HepG2 (cell line): ENCODE data around the gene DTYMK. TPM values are rescaled to one million over a fixed set of nuclear protein-coding genes. Genes with fewer than 3 reads are reported as not detected.
A peak's percentile ranks its signal among the peaks of the same experiment; 100 is the strongest.

Experiments used
- MEIS1 ChIP-seq: sonication (generic); formaldehyde crosslinking; IDR thresholded peaks from 2 replicates; pipeline ENCODE4 v1.9.0; 2021; ENCODE audit warnings: mild to moderate bottlenecking, missing genetic modification reagents, moderate library complexity, borderline replicate concordance
- RARA ChIP-seq: IDR thresholded peaks from 2 replicates; pipeline ENCODE4 v1.6.1; 2016; ENCODE audit warnings: missing genetic modification reagents, missing compliant biosample characterization
- SMC3 ChIP-seq: IDR thresholded peaks from 2 replicates; pipeline ENCODE4 v1.6.1; 2011; ENCODE audit warnings: low read length, improper control_type of control experiment
- TBL1XR1 ChIP-seq: fragments of 150-350 bp; IDR thresholded peaks from 2 replicates; pipeline ENCODE4 v1.6.1; 2014; ENCODE audit warnings: borderline replicate concordance, low read length; ENCODE audit not compliant: partially characterized antibody
- ZBTB20 ChIP-seq: sonication (generic); formaldehyde crosslinking; IDR thresholded peaks from 2 replicates; pipeline ENCODE4 v1.8.1; 2023; ENCODE audit warnings: missing genetic modification reagents, low read depth, mild to moderate bottlenecking, borderline replicate concordance
- ZBTB40 ChIP-seq, 2 experiments: fragments of 450-650 bp in 1 of 2; sonication (generic) in 1 of 2; formaldehyde crosslinking in 1 of 2; IDR thresholded peaks; 2 replicates each; pipeline versions ENCODE4 v1.6.1 to v1.8.0; 2016 to 2022; ENCODE audit warnings: antibody characterized with exemption in 1 of 2, mild to moderate bottlenecking in 1 of 2, missing genetic modification reagents in 1 of 2
- ZNF275 ChIP-seq: sonication (generic); formaldehyde crosslinking; IDR thresholded peaks from 2 replicates; pipeline ENCODE4 v1.8.0; 2022; ENCODE audit warnings: missing genetic modification reagents, mild to moderate bottlenecking, inconsistent platforms, borderline replicate concordance
- polyA plus RNA-seq, 8 experiments: library from polyadenylated mRNA; depleted of rRNA in 3 of 8; stranded (reverse) in 7 of 8; unstranded in 1 of 8; fragments of >200 nt; fragmentation: Illumina TruSeq in 4 of 8; extraction: Trizol in 4 of 8; gene quantifications; 2 replicates each; pipeline versions ENCODE4 v1.2.1 to v1.2.3, GENCODE V29; 2011 to 2016; ENCODE audit warnings: low read depth in 4 of 8, missing spikeins in 1 of 8, mixed read lengths in 1 of 8; ENCODE audit not compliant: insufficient read depth in 1 of 8
- total RNA-seq, 5 experiments: library from RNA; depleted of rRNA; stranded (reverse); fragments of >200 nt; fragmentation: Illumina TruSeq; extraction: Trizol; gene quantifications; 2 replicates each; pipeline ENCODE4 v1.2.3, GENCODE V29; 2016; ENCODE audit warnings: low read depth in 1 of 5
- TF ChIP-seq, protein P1 (sequence below): IDR thresholded peaks from 2 replicates; pipeline ENCODE4 v1.6.1; 2016; ENCODE audit warnings: low read depth, missing genetic modification reagents, missing compliant biosample characterization

Gene DTYMK
- total and polyA plus RNA-seq, 2 of the 13 experiments (the other 11 are each of a cell fraction or from before 2014, with no cell fraction given) = 57.5 to 134 TPM

DNA sequence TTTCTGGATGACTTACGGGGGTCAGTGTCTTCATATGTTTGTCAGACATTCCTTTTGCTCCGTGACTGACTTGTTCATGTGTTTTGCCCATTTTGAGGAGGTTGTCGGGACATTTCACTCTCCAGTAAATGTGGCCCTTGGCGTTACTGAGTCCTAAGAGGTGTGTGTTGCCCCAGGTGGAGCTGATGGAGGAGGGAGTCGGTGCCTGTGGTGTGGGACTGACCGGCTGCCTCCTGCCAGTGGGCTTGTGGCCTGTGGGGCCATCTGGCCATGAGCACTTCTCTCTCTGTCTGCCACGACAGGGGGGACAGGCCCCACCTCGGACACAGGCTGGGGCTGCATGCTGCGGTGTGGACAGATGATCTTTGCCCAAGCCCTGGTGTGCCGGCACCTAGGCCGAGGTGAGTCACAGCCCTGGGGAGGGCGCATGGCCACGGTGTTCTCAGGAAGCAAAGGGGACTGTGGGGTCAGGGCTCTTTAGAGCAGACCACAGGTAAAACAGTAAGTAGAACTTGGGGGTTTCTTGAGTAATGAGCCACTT is 33.3 kb downstream of the DTYMK start (continued):
- TF ChIP-seq ZNF275 = no peak
- TF ChIP-seq, protein P1, sequence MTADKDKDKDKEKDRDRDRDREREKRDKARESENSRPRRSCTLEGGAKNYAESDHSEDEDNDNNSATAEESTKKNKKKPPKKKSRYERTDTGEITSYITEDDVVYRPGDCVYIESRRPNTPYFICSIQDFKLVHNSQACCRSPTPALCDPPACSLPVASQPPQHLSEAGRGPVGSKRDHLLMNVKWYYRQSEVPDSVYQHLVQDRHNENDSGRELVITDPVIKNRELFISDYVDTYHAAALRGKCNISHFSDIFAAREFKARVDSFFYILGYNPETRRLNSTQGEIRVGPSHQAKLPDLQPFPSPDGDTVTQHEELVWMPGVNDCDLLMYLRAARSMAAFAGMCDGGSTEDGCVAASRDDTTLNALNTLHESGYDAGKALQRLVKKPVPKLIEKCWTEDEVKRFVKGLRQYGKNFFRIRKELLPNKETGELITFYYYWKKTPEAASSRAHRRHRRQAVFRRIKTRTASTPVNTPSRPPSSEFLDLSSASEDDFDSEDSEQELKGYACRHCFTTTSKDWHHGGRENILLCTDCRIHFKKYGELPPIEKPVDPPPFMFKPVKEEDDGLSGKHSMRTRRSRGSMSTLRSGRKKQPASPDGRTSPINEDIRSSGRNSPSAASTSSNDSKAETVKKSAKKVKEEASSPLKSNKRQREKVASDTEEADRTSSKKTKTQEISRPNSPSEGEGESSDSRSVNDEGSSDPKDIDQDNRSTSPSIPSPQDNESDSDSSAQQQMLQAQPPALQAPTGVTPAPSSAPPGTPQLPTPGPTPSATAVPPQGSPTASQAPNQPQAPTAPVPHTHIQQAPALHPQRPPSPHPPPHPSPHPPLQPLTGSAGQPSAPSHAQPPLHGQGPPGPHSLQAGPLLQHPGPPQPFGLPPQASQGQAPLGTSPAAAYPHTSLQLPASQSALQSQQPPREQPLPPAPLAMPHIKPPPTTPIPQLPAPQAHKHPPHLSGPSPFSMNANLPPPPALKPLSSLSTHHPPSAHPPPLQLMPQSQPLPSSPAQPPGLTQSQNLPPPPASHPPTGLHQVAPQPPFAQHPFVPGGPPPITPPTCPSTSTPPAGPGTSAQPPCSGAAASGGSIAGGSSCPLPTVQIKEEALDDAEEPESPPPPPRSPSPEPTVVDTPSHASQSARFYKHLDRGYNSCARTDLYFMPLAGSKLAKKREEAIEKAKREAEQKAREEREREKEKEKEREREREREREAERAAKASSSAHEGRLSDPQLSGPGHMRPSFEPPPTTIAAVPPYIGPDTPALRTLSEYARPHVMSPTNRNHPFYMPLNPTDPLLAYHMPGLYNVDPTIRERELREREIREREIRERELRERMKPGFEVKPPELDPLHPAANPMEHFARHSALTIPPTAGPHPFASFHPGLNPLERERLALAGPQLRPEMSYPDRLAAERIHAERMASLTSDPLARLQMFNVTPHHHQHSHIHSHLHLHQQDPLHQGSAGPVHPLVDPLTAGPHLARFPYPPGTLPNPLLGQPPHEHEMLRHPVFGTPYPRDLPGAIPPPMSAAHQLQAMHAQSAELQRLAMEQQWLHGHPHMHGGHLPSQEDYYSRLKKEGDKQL (CRISPR knock-in tag) = peak; percentile 66
- no peak for TF ChIP-seq SMC3
- 0 out of 2 replicates have a peak, but pooled peaks have one; percentile 58 for TF ChIP-seq MEIS1 (CRISPR knock-in tag)
- peak; percentile 42; the same call in 1 of the 2 replicates for TF ChIP-seq ZBTB20
- TF ChIP-seq ZBTB40 (IDR thresholded peaks at IDR 0.05) = no peak
- TF ChIP-seq ZBTB40 (CRISPR knock-in tag; IDR thresholded peaks at IDR 0.05) = peak; percentile 76
- no peak for TF ChIP-seq TBL1XR1
- TF ChIP-seq RARA (CRISPR knock-in tag) = peak; percentile 94
